HepG2 (cell line): ENCODE data around the gene GGA3. TPM values are rescaled to one million over a fixed set of nuclear protein-coding genes. Genes with fewer than 3 reads are reported as not detected.
A peak's percentile ranks its signal among the peaks of the same experiment; 100 is the strongest.

Experiments
- CBFB ChIP-seq: sonication (generic); formaldehyde crosslinking; IDR thresholded peaks from 2 replicates; pipeline ENCODE4 v1.4.0; 2020; ENCODE audit warnings: missing genetic modification reagents
- CHD4 ChIP-seq: fragments of 200-600 bp; sonication (generic); IDR thresholded peaks from 2 replicates; pipeline ENCODE4 v1.7.0; 2017; ENCODE audit warnings: mild to moderate bottlenecking, low read length, borderline replicate concordance
- DNMT1 ChIP-seq: sonication (generic); formaldehyde crosslinking; IDR thresholded peaks from 2 replicates; pipeline ENCODE4 v1.5.1; 2020; ENCODE audit warnings: mild to moderate bottlenecking, missing genetic modification reagents
- GABPB1 ChIP-seq: IDR thresholded peaks from 2 replicates; pipeline ENCODE4 v1.6.1; 2016; ENCODE audit warnings: mild to moderate bottlenecking, missing genetic modification reagents, moderate library complexity, missing compliant biosample characterization
- MEIS1 ChIP-seq: sonication (generic); formaldehyde crosslinking; IDR thresholded peaks from 2 replicates; pipeline ENCODE4 v1.9.0; 2021; ENCODE audit warnings: mild to moderate bottlenecking, missing genetic modification reagents, moderate library complexity, borderline replicate concordance
- MTA1 ChIP-seq: sonication (generic); formaldehyde crosslinking; IDR thresholded peaks from 2 replicates; pipeline ENCODE4 v1.4.0; 2020; ENCODE audit warnings: missing genetic modification reagents, mild to moderate bottlenecking, borderline replicate concordance
- PHF20 ChIP-seq: sonication (generic); formaldehyde crosslinking; IDR thresholded peaks from 2 replicates; pipeline ENCODE4 v1.5.0; 2020; ENCODE audit warnings: mild to moderate bottlenecking, missing genetic modification reagents
- SMAD3 ChIP-seq: sonication (generic); formaldehyde crosslinking; IDR thresholded peaks from 2 replicates; pipeline ENCODE4 v1.4.0; 2020; ENCODE audit warnings: missing genetic modification reagents
- SSRP1 ChIP-seq: IDR thresholded peaks from 2 replicates; pipeline ENCODE4 v1.6.1; 2016; ENCODE audit warnings: control low read depth
- TSC22D2 ChIP-seq: sonication (generic); formaldehyde crosslinking; IDR thresholded peaks from 2 replicates; pipeline ENCODE4 v1.5.1; 2020; ENCODE audit warnings: missing genetic modification reagents, mild to moderate bottlenecking, borderline replicate concordance
- XRCC5 ChIP-seq: fragments of 200-400 bp; formaldehyde crosslinking; optimal IDR thresholded peaks from 2 replicates; pipeline ENCODE3; 2017; ENCODE audit warnings: mild to moderate bottlenecking, low read length
- ZFY ChIP-seq: sonication (generic); formaldehyde crosslinking; IDR thresholded peaks from 2 replicates; pipeline ENCODE4 v1.4.0; 2020; ENCODE audit warnings: missing genetic modification reagents
- ZNF230 ChIP-seq: sonication (generic); formaldehyde crosslinking; IDR thresholded peaks from 2 replicates; pipeline ENCODE4 v1.4.0; 2020; ENCODE audit warnings: mild to moderate bottlenecking, missing genetic modification reagents
- polyA plus RNA-seq, 8 experiments: library from polyadenylated mRNA; depleted of rRNA in 3 of 8; stranded (reverse) in 7 of 8; unstranded in 1 of 8; fragments of >200 nt; fragmentation: Illumina TruSeq in 4 of 8; extraction: Trizol in 4 of 8; gene quantifications; 2 replicates each; pipeline versions ENCODE4 v1.2.1 to v1.2.3, GENCODE V29; 2011 to 2016; ENCODE audit warnings: low read depth in 4 of 8, missing spikeins in 1 of 8, mixed read lengths in 1 of 8; ENCODE audit not compliant: insufficient read depth in 1 of 8
- total RNA-seq, 5 experiments: library from RNA; depleted of rRNA; stranded (reverse); fragments of >200 nt; fragmentation: Illumina TruSeq; extraction: Trizol; gene quantifications; 2 replicates each; pipeline ENCODE4 v1.2.3, GENCODE V29; 2016; ENCODE audit warnings: low read depth in 1 of 5
- TF ChIP-seq, protein P1 (sequence below): sonication (generic); formaldehyde crosslinking; conservative IDR thresholded peaks from 2 replicates; pipeline ENCODE4 v1.8.0; 2022; ENCODE audit warnings: mild to moderate bottlenecking, moderate library complexity, missing genetic modification reagents
- TF ChIP-seq, protein P2 (sequence below): sonication (generic); formaldehyde crosslinking; IDR thresholded peaks from 2 replicates; pipeline ENCODE4 v1.4.0; 2020; ENCODE audit warnings: missing genetic modification reagents, mild to moderate bottlenecking, borderline replicate concordance
- TF ChIP-seq, protein P3 (sequence below): sonication (generic); formaldehyde crosslinking; IDR thresholded peaks from 2 replicates; pipeline ENCODE4 v1.4.0; 2020; ENCODE audit warnings: mild to moderate bottlenecking, missing genetic modification reagents
- TF ChIP-seq, protein P4 (sequence below): sonication (generic); formaldehyde crosslinking; IDR thresholded peaks from 2 replicates; pipeline ENCODE4 v1.5.0; 2020; ENCODE audit warnings: missing genetic modification reagents

GGA3 gene
- total and polyA plus RNA-seq, 2 of the 13 experiments (the other 11 are each of a cell fraction or from before 2014, with no cell fraction given): 28.4 to 43.7 TPM

DNA sequence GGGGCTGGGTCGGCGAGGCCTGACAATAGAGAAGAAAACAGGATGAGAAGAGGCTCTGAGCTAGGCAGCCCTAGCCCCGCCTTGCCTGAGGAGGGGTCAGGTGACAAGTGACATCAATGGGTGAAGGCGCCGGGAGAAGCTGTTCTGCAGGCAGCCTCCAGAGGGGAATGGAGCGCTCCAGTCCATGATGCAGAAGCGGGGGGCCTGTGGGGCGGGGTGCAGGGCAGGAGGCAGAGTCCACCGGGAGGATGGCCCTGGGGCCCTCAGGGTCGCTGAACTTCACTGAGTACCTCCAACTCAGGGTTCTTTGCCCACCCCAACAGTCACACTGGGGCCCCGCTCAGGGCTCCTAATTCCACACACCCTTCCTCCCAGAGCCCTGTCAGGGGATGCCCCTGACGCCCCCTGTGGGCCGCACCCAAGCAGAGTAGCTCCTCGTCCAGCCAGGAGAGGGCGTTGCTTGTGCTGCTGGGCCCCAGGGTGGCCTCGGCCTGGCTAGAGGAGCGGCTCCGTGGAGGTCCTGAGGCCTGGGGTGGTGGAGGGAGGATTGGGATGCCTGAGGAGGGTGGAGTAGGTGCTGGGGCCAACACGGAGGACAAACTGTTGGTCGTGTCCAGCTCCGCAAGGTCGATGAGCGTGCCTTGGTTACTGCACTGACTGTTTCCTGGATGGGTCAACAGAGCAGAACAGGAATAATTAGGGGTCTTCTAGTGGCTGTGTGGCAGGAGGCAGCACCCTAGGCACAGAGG is 20.8 kb downstream of the GGA3 start (continued):
- TF ChIP-seq, protein P1, sequence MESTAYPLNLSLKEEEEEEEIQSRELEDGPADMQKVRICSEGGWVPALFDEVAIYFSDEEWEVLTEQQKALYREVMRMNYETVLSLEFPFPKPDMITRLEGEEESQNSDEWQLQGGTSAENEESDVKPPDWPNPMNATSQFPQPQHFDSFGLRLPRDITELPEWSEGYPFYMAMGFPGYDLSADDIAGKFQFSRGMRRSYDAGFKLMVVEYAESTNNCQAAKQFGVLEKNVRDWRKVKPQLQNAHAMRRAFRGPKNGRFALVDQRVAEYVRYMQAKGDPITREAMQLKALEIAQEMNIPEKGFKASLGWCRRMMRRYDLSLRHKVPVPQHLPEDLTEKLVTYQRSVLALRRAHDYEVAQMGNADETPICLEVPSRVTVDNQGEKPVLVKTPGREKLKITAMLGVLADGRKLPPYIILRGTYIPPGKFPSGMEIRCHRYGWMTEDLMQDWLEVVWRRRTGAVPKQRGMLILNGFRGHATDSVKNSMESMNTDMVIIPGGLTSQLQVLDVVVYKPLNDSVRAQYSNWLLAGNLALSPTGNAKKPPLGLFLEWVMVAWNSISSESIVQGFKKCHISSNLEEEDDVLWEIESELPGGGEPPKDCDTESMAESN: 0 out of 2 replicates have a peak, but pooled peaks have one; percentile 26
- TF ChIP-seq MTA1 (CRISPR knock-in tag): 0 out of 2 replicates have a peak, but pooled peaks have one; percentile 47
- TF ChIP-seq ZNF230 (CRISPR knock-in tag): 0 out of 2 replicates have a peak, but pooled peaks have one; percentile 68
- TF ChIP-seq SMAD3 (CRISPR knock-in tag): no peak
- TF ChIP-seq, protein P2, sequence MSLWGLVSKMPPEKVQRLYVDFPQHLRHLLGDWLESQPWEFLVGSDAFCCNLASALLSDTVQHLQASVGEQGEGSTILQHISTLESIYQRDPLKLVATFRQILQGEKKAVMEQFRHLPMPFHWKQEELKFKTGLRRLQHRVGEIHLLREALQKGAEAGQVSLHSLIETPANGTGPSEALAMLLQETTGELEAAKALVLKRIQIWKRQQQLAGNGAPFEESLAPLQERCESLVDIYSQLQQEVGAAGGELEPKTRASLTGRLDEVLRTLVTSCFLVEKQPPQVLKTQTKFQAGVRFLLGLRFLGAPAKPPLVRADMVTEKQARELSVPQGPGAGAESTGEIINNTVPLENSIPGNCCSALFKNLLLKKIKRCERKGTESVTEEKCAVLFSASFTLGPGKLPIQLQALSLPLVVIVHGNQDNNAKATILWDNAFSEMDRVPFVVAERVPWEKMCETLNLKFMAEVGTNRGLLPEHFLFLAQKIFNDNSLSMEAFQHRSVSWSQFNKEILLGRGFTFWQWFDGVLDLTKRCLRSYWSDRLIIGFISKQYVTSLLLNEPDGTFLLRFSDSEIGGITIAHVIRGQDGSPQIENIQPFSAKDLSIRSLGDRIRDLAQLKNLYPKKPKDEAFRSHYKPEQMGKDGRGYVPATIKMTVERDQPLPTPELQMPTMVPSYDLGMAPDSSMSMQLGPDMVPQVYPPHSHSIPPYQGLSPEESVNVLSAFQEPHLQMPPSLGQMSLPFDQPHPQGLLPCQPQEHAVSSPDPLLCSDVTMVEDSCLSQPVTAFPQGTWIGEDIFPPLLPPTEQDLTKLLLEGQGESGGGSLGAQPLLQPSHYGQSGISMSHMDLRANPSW: no peak
- TF ChIP-seq GABPB1: peak; percentile 22; the same call in 1 of the 2 replicates
- TF ChIP-seq SSRP1 (CRISPR knock-in tag): 0 out of 2 replicates have a peak, but pooled peaks have one; percentile 28
- no peak for TF ChIP-seq PHF20 (CRISPR knock-in tag)
- 0 out of 2 replicates have a peak, but pooled peaks have one; percentile 32 for TF ChIP-seq CBFB (CRISPR knock-in tag)
- TF ChIP-seq ZFY (CRISPR knock-in tag): peak; percentile 26; the same call in 1 of the 2 replicates
- no peak for TF ChIP-seq CHD4
- TF ChIP-seq, protein P3, sequence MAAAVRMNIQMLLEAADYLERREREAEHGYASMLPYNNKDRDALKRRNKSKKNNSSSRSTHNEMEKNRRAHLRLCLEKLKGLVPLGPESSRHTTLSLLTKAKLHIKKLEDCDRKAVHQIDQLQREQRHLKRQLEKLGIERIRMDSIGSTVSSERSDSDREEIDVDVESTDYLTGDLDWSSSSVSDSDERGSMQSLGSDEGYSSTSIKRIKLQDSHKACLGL: 0 out of 2 replicates have a peak, but pooled peaks have one; percentile 56
- TF ChIP-seq MEIS1 (CRISPR knock-in tag): 0 out of 2 replicates have a peak, but pooled peaks have one; percentile 60
- TF ChIP-seq, protein P4, sequence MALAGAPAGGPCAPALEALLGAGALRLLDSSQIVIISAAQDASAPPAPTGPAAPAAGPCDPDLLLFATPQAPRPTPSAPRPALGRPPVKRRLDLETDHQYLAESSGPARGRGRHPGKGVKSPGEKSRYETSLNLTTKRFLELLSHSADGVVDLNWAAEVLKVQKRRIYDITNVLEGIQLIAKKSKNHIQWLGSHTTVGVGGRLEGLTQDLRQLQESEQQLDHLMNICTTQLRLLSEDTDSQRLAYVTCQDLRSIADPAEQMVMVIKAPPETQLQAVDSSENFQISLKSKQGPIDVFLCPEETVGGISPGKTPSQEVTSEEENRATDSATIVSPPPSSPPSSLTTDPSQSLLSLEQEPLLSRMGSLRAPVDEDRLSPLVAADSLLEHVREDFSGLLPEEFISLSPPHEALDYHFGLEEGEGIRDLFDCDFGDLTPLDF: no peak
- TF ChIP-seq DNMT1: peak; percentile 32; the same call in 1 of the 2 replicates
- peak; percentile 93 for TF ChIP-seq XRCC5
- peak; percentile 22; the same call in 1 of the 2 replicates for TF ChIP-seq TSC22D2 (CRISPR knock-in tag)
